IMR-90 (cell line): Measurements from ENCODE around the gene PTAR1. TPM values are rescaled to one million over a fixed set of nuclear protein-coding genes. Genes with fewer than 3 reads are reported as not detected.

ENCODE experiments used
- ATAC-seq: fragments of 200-7000 bp; cut with Tn5 transposase; 2 replicates; pipeline ENCODE4 v1.9.1; 2020; ENCODE audit warnings: low read depth, mild to moderate bottlenecking, moderate library complexity
- BruUV-seq: library from RNA; stranded (reverse); fragments of 400-500 nt; replicated peaks from 2 replicates; lab custom pipeline; 2021; lab: Mats Ljungman, UMichigan
- CTCF ChIA-PET: fragments of 300-600 bp; formaldehyde crosslinking; extraction: SDS; loops from one replicate; lab custom pipeline; 2021; ENCODE audit warnings: antibody characterized with exemption; lab: Yijun Ruan, JAX
- POLR2A ChIA-PET: fragments of 300-600 bp; sonication (Branson Sonifier 250); formaldehyde crosslinking; loops from one replicate; lab custom pipeline; 2022; ENCODE audit warnings: antibody characterized with exemption; ENCODE audit not compliant: unreplicated experiment; lab: Charles Lee
- DNase-seq: peaks from one replicate; pipeline ENCODE4 v3.0.0; 2013
- H2AFZ ChIP-seq: replicated peaks from 2 replicates; pipeline ENCODE3; 2013; ENCODE audit warnings: low read length, mild to moderate bottlenecking; ENCODE audit not compliant: poor library complexity
- H2AK5ac ChIP-seq: 2 replicates; pipeline ENCODE4 v1.6.1; 2013; ENCODE audit warnings: low read depth, low read length, inconsistent platforms
- H2AK9ac ChIP-seq: replicated peaks from 2 replicates; pipeline ENCODE3; 2013; ENCODE audit warnings: mild to moderate bottlenecking, low read depth, low read length, moderate library complexity; ENCODE audit not compliant: poor library complexity
- H2BK120ac ChIP-seq: 2 replicates; pipeline ENCODE4 v1.6.1; 2013; ENCODE audit warnings: low read depth, low read length, inconsistent platforms
- H2BK15ac ChIP-seq: 3 replicates; pipeline ENCODE4 v1.6.1; 2013; ENCODE audit warnings: low read depth, low read length, inconsistent platforms
- H2BK20ac ChIP-seq: 2 replicates; pipeline ENCODE4 v1.6.1; 2013; ENCODE audit warnings: low read depth, mild to moderate bottlenecking, inconsistent platforms, low read length, moderate library complexity
- H2BK5ac ChIP-seq: 2 replicates; pipeline ENCODE4 v1.6.1; 2013; ENCODE audit warnings: mild to moderate bottlenecking, low read depth, low read length, inconsistent platforms; ENCODE audit not compliant: poor library complexity, severe bottlenecking
- H3K14ac ChIP-seq: replicated peaks from 2 replicates; pipeline ENCODE4 v1.6.1; 2013; ENCODE audit warnings: low read depth, low read length, inconsistent platforms
- H3K18ac ChIP-seq: 2 replicates; pipeline ENCODE4 v1.6.1; 2013; ENCODE audit warnings: low read depth, low read length, control low read depth
- H3K23ac ChIP-seq: 2 replicates; pipeline ENCODE4 v1.6.1; 2013; ENCODE audit warnings: low read depth, low read length, inconsistent platforms
- H3K27ac ChIP-seq: 2 replicates; pipeline ENCODE4 v1.5.1; 2013; ENCODE audit warnings: mild to moderate bottlenecking, control low read depth, low read length; ENCODE audit not compliant: insufficient read depth
- H3K27me3 ChIP-seq: 2 replicates; pipeline ENCODE4 v1.6.1; 2013; ENCODE audit warnings: low read length; ENCODE audit not compliant: control insufficient read depth, insufficient read depth
- H3K36me3 ChIP-seq: 2 replicates; pipeline ENCODE4 v1.6.1; 2013; ENCODE audit warnings: low read length, mixed read lengths; ENCODE audit not compliant: control insufficient read depth, insufficient read depth
- H3K4ac ChIP-seq: 2 replicates; pipeline ENCODE4 v1.6.1; 2013; ENCODE audit warnings: low read depth, low read length, inconsistent platforms
- H3K4me1 ChIP-seq: 2 replicates; pipeline ENCODE4 v1.6.1; 2013; ENCODE audit warnings: low read length, mixed read lengths; ENCODE audit not compliant: control insufficient read depth, insufficient read depth
- H3K4me2 ChIP-seq: 2 replicates; pipeline ENCODE4 v1.6.1; 2013; ENCODE audit warnings: low read depth, mild to moderate bottlenecking, control low read depth, low read length, moderate library complexity
- H3K4me3 ChIP-seq: 2 replicates; pipeline ENCODE4 v1.5.1; 2013; ENCODE audit warnings: low read depth, mild to moderate bottlenecking, control low read depth, low read length, moderate library complexity; ENCODE audit not compliant: insufficient read depth
- H3K56ac ChIP-seq: 2 replicates; pipeline ENCODE4 v1.6.1; 2013; ENCODE audit warnings: low read length, inconsistent platforms; ENCODE audit not compliant: insufficient read depth; ENCODE audit errors: extremely low read depth
- H3K79me1 ChIP-seq, 2 experiments: 2 replicates each; pipeline ENCODE4 v1.6.1; 2013; ENCODE audit warnings: low read length in 2 of 2, inconsistent platforms in 1 of 2, low read depth in 1 of 2
- H3K9ac ChIP-seq: 2 replicates; pipeline ENCODE4 v1.6.1; 2013; ENCODE audit warnings: low read depth, low read length, control low read depth
- H3K9me1 ChIP-seq: 2 replicates; pipeline ENCODE4 v1.6.1; 2013; ENCODE audit warnings: low read length, inconsistent platforms; ENCODE audit not compliant: insufficient read depth
- H3K9me3 ChIP-seq: 2 replicates; pipeline ENCODE4 v1.6.1; 2013; ENCODE audit warnings: low read length; ENCODE audit not compliant: control insufficient read depth, insufficient read depth
- H4K20me1 ChIP-seq: 2 replicates; pipeline ENCODE4 v1.6.1; 2013; ENCODE audit warnings: low read length, inconsistent platforms; ENCODE audit not compliant: insufficient read depth
- H4K5ac ChIP-seq: 2 replicates; pipeline ENCODE4 v1.6.1; 2013; ENCODE audit warnings: mild to moderate bottlenecking, low read depth, low read length, control low read depth
- H4K8ac ChIP-seq, 2 experiments: 2 replicates each; pipeline ENCODE4 v1.6.1; 2013; ENCODE audit warnings: low read depth in 2 of 2, low read length in 2 of 2, control low read depth in 1 of 2, inconsistent platforms in 1 of 2
- H4K91ac ChIP-seq: 2 replicates; pipeline ENCODE4 v1.6.1; 2013; ENCODE audit warnings: low read depth, low read length, inconsistent platforms; ENCODE audit not compliant: insufficient read depth
- BHLHE40 ChIP-seq: fragments of 150-350 bp; IDR thresholded peaks from 2 replicates; pipeline ENCODE4 v1.6.1; 2016; ENCODE audit warnings: mild to moderate bottlenecking, low read depth, low read length
- CHD1 ChIP-seq: IDR thresholded peaks from 2 replicates; pipeline ENCODE4 v1.6.1; 2012; ENCODE audit warnings: low read depth, low read length, improper control_type of control experiment
- NFE2L2 ChIP-seq: fragments of 150-350 bp; IDR thresholded peaks from 2 replicates; pipeline ENCODE4 v1.6.1; 2016; ENCODE audit warnings: low read depth, mild to moderate bottlenecking, low read length
- WGBS, 2 experiments: methylation state at CpG; one replicate each; pipeline versions ENCODE4 v1.1.5 to v1.1.7; 2013; ENCODE audit warnings: missing lambda C conversion rate in 2 of 2; ENCODE audit not compliant: insufficient read length in 1 of 2; ENCODE audit errors: extremely low coverage in 2 of 2; 5-methylcytosine and 5-hydroxymethylcytosine counted together
- dilution Hi-C: fragments of 300-500 bp; cut with HindIII; formaldehyde crosslinking; loops from one replicate; pipeline ENCODE4 v1.14.3; 2018; ENCODE audit warnings: low sequenced_read_pairs; ENCODE audit not compliant: unreplicated experiment
- in situ Hi-C: fragments of 300-500 bp; cut with MboI; formaldehyde crosslinking; loops from 3 replicates; pipeline ENCODE4 v1.14.3; 2019; ENCODE audit warnings: low sequenced_read_pairs, inconsistent platforms, mixed read lengths
- intact Hi-C: fragments of 100-400 bp; cut with micrococcal nuclease; formaldehyde crosslinking; loops from 2 replicates; pipeline ENCODE4 v1.10.0; 2022
- polyA plus RNA-seq, 3 experiments: library from polyadenylated mRNA; depleted of rRNA; stranded (reverse); fragments of >200 nt; gene quantifications; 2 replicates each; pipeline ENCODE4 v1.2.3, GENCODE V29; 2012; ENCODE audit warnings: low replicate concordance in 1 of 3
- total RNA-seq: library from RNA; depleted of rRNA; stranded (reverse); fragments of >200 nt; gene quantifications from 2 replicates; pipeline ENCODE4 v1.2.3, GENCODE V29; 2012
- TF ChIP-seq, protein P1 (sequence below): conservative IDR thresholded peaks from 2 replicates; pipeline ENCODE4 v1.5.1; 2012; ENCODE audit warnings: mild to moderate bottlenecking, low read depth, low read length, improper control_type of control experiment

The PTAR1 gene
- total and polyA plus RNA-seq, 2 of the 4 experiments (the other 2 are of a cell fraction) = 10.6 to 110 TPM

DNA sequence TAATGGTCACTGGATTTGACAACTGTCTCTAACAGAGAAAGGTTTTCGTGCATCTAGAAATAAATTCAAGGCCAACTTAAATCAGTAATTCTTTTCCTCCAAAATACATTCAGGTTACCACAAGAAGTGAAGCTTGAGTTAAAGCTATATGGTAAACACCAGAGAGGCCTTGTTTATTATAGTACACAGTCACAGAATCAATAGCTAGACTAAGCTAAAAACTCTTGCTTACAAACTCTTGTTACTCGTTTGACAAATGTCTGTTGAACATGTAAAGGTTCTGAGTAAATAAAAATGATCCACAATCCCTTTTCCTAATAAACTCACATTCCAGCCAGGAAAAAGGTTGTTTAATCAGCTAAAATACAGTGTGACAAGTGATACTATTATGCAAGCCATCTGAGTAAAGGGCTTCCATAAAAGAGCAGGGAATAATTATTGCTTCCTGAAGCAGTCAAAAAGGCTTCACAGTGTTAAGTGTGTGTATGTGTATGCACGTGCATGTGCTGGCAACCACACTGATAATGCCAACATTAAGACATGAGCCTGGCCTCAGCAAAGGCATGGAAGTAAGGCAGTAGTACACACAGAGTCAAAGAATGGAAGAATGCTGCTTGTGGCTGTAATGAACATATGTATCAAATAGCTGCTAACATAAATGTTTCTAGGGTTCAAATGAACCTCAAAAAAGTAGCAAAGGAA is 12.8 kb downstream of the PTAR1 start:
- Histone ChIP-seq H3K27ac (peak overlapping the region; percentile 13; the same call in 1 of the 2 replicates), H3K79me1 (peaks cover 47 to 64% of the 10 kb centered on the region in 2 experiments), H2AFZ (no peak overlapping the region), H4K5ac (no peak overlapping the region), H3K4ac (peak overlapping the region; percentile 73; the same call in 1 of the 2 replicates), H3K9ac (no peak overlapping the region), H3K18ac (no peak overlapping the region), H2BK20ac (no peak overlapping the region), H3K9me3 (no peaks in the 10 kb centered on the region), H3K23ac (no peak overlapping the region), H4K20me1 (peaks cover 11% of the 10 kb centered on the region; the same call in 1 of the 2 replicates), H3K4me1 (peaks cover 23% of the 10 kb centered on the region), H3K4me2 (no peak overlapping the region), H2AK9ac (no peak overlapping the region), H3K36me3 (peaks cover 2% of the 10 kb centered on the region; the same call in 1 of the 2 replicates), H2AK5ac (0 out of 2 replicates have a peak overlapping the region, but pooled peaks have one; percentile 60), H4K8ac (peak overlapping the region in 1 of 2 experiments; percentile 27; a peak in 1 of 4 replicates), H3K56ac (no peak overlapping the region), H3K4me3 (no peak overlapping the region), H2BK15ac (no peak overlapping the region), H4K91ac (0 out of 2 replicates have a peak overlapping the region, but pooled peaks have one; percentile 53), H2BK120ac (0 out of 2 replicates have a peak overlapping the region, but pooled peaks have one; percentile 30), H3K9me1 (peaks cover 5% of the 10 kb centered on the region), H3K14ac (peak overlapping the region; percentile 46; the same call in 1 of the 2 replicates), H3K27me3 (no peaks in the 10 kb centered on the region), H2BK5ac (peak overlapping the region; percentile 35)
- CTCF ChIA-PET = interaction anchor here (1.0 to 1.6 kb wide), 2 partner anchors 11 to 75 kb away, joined by 3 to 6 read pairs; partner anchors contain the start of gene APBA1
- DNase-seq (no peak), ATAC-seq (no peak)
- intact Hi-C loops = loop anchor here (5.0 to 10.0 kb wide), 4 partner anchors 128 to 478 kb away; no protein-coding TSS in a partner anchor
- in situ Hi-C loops = no loop called here
- no CpG with 5 or more reads among the region's 3 CpGs for WGBS, 2 experiments
- POLR2A ChIA-PET = no interaction called here
- no TSS peak for BruUV-seq
- TF ChIP-seq BHLHE40 (peak; percentile 52; the same call in 1 of the 2 replicates), CHD1 (no peak), NFE2L2 (no peak)
- TF ChIP-seq, protein P1, sequence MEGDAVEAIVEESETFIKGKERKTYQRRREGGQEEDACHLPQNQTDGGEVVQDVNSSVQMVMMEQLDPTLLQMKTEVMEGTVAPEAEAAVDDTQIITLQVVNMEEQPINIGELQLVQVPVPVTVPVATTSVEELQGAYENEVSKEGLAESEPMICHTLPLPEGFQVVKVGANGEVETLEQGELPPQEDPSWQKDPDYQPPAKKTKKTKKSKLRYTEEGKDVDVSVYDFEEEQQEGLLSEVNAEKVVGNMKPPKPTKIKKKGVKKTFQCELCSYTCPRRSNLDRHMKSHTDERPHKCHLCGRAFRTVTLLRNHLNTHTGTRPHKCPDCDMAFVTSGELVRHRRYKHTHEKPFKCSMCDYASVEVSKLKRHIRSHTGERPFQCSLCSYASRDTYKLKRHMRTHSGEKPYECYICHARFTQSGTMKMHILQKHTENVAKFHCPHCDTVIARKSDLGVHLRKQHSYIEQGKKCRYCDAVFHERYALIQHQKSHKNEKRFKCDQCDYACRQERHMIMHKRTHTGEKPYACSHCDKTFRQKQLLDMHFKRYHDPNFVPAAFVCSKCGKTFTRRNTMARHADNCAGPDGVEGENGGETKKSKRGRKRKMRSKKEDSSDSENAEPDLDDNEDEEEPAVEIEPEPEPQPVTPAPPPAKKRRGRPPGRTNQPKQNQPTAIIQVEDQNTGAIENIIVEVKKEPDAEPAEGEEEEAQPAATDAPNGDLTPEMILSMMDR = no peak
- dilution Hi-C loops = no loop called here
